ENCODE data around the gene BCL2.

GRCh38 chr18:63233334-63233733, 86.2 kb downstream of the BCL2 start:
- TF ChIP-seq CTCF (IDR thresholded peaks at IDR 0.05) (no peak), POLR2A (IDR thresholded peaks at IDR 0.05) (no peak), POLR2AphosphoS5 (IDR thresholded peaks at IDR 0.05) (no peak)

Data from transverse colon (tissue), 4 donors.